Globus pallidus (tissue), 1 donor: ENCODE results near the gene KIAA1958.

Source experiments
- DNase-seq: peaks from one replicate; pipeline ENCODE4 v3.0.0-alpha.2; 2015; ENCODE audit warnings: low spot score

Gene KIAA1958

GRCh38 chr9:112486221-112487007 is at the start of gene KIAA1958:
Gene KIAA1958, plus strand, starts transcription at chr9:112486827. Its CDS starts 87,254 bp downstream, at chr9:112574081.
- DNase-seq, result peak; percentile 62

- no peak for DNase-seq
Observed at GRCh38 chr9:112437406-112437805, 49.2 kb upstream of the KIAA1958 start.

- DNase-seq, result no peak
Observed at GRCh38 chr9:112439171-112439570, 47.5 kb upstream of the KIAA1958 start.

GRCh38 chr9:112439825-112440224 is 46.8 kb upstream of the KIAA1958 start:
- no peak for DNase-seq

- DNase-seq, result peak; percentile 41
Observed at GRCh38 chr9:112443200-112443599, 43.4 kb upstream of the KIAA1958 start.

- no peak for DNase-seq
Observed at GRCh38 chr9:112443636-112444035, 43.0 kb upstream of the KIAA1958 start.

- no peak for DNase-seq
Observed at GRCh38 chr9:112445196-112445595, 41.4 kb upstream of the KIAA1958 start.

- no peak for DNase-seq
Observed at GRCh38 chr9:112446080-112446479, 40.5 kb upstream of the KIAA1958 start.

GRCh38 chr9:112446526-112446925 is 40.1 kb upstream of the KIAA1958 start:
- DNase-seq, result no peak

- no peak for DNase-seq
Observed at GRCh38 chr9:112447283-112447761, 39.3 kb upstream of the KIAA1958 start.

GRCh38 chr9:112462855-112463254 is 23.8 kb upstream of the KIAA1958 start:
- DNase-seq, result no peak

GRCh38 chr9:112465352-112465751 is 21.3 kb upstream of the KIAA1958 start:
- DNase-seq, result no peak

GRCh38 chr9:112472996-112473395 is 13.6 kb upstream of the KIAA1958 start:
- no peak for DNase-seq

GRCh38 chr9:112473986-112474385 is 12.6 kb upstream of the KIAA1958 start:
- DNase-seq, result no peak

- no peak for DNase-seq
Observed at GRCh38 chr9:112475318-112475717, 11.3 kb upstream of the KIAA1958 start.

GRCh38 chr9:112477330-112477729 is 9.3 kb upstream of the KIAA1958 start:
- no peak for DNase-seq

GRCh38 chr9:112479221-112479620 is 7.4 kb upstream of the KIAA1958 start:
- no peak for DNase-seq

GRCh38 chr9:112484607-112485006 is 2.0 kb upstream of the KIAA1958 start:
- no peak for DNase-seq

GRCh38 chr9:112485574-112485973 is 1.1 kb upstream of the KIAA1958 start:
- no peak for DNase-seq

- DNase-seq, result peak; percentile 54
Observed at GRCh38 chr9:112487008-112487798, 576 bp downstream of the KIAA1958 start.

GRCh38 chr9:112487799-112488340 is 1.2 kb downstream of the KIAA1958 start:
- DNase-seq, result peak; percentile 58

- DNase-seq, result peak; percentile 74
Observed at GRCh38 chr9:112489039-112489546, 2.5 kb downstream of the KIAA1958 start.
